GM21786 (cell line): ENCODE data around the gene NR2F1-AS1.

Experiments used
- ATAC-seq: cut with Tn5 transposase; IDR thresholded peaks from one replicate; pipeline ENCODE4 v1.9.1; 2021; ENCODE audit not compliant: unreplicated experiment

Gene NR2F1-AS1

GRCh38 chr5:93430673-93431199 lies 150.3 kb downstream of the NR2F1-AS1 start:
- ATAC-seq: no peak

- no peak for ATAC-seq
These were observed 150.9 kb downstream of the NR2F1-AS1 start for GRCh38 chr5:93430118-93430517.

DNA sequence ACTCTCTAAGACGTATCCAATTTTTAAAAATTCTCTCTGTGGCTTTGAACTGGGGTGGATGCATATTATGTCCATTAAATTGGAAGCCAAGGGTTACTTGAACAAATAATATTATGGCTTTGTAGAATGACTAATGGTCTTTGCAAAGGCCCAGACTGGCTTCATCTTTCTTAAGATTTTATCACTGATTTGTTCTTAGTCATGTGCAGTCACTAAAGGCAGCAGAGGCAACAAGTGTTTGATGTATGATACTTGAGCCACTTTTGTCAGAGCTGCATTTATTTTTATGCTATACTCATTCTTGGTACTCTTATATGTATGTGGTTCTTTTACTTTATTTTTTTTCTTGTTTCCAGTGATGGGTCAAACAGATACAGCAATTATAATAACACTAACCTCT lies 152.2 kb downstream of the NR2F1-AS1 start:
- no peak for ATAC-seq

- ATAC-seq: no peak
These were observed 153.7 kb downstream of the NR2F1-AS1 start for GRCh38 chr5:93427316-93427715.

DNA sequence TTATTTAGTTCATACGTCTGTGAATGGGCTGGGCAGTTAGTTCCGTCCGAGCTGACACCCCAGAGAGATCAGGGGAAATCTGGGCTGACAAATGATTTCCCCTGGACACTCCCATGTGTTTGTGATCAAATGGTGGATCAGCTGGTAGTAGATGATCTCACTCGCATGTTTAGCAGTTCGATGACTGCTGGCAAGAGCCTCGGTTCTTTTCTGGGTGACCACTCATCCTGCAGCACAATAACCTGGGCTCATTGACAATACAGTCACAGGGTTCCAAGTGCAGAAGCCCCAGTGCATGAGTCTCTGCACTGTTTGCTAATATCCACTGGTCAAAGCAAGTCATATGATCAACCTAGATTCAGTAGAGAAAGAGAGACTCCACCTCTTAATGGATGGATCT lies 155.9 kb downstream of the NR2F1-AS1 start:
- ATAC-seq: no peak

- no peak for ATAC-seq
These were observed 157.7 kb downstream of the NR2F1-AS1 start for GRCh38 chr5:93423300-93423699.

DNA sequence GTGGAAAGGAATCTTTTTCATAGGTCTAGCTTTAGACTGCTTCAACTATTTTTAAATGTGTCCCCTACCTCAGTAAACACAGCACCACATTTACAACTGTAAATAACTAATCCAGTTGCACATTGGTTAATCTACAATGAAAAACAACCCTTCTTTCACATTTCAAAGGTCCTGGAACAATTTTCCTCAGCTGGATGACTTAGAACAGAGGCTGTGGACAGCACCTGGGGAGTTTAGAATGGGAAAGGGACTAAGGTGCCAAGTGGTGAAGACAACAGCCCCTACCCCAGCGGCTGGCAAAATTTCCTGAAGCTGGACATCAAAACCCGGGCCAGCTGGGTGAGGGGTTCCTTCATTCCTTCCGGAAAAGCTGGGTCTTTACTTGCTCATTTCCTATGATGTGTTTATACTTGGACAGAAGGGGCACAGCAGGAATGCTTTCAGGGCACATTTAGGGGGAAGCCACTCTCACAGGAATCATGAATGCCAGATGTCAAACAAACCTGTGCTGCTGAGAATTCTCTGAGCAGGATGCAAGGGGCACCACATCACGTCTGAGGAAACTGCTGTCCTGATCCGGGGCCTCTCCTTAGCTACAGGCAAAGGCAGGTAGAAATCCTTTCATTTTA lies 158.3 kb downstream of the NR2F1-AS1 start:
- ATAC-seq: no peak

DNA sequence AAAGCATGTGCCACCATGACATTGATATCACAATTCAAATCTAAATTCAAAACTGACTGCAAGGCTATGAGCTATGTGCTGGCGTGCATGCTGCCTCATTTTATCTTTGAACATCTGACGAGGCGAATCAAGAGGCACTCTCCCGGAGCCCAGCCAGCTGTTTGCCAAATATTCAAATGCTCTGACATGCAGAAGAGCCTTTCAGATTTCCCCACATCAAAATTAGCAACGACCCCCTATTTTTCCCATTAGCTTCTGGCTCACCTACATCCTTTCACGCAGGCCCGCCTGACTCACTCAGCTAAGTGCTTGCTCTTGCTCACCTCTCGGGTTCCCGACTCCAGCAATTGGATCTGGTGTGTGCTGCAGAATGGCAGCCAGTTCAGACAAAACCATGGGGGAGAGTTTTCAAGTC lies 159.0 kb downstream of the NR2F1-AS1 start:
- no peak for ATAC-seq

DNA sequence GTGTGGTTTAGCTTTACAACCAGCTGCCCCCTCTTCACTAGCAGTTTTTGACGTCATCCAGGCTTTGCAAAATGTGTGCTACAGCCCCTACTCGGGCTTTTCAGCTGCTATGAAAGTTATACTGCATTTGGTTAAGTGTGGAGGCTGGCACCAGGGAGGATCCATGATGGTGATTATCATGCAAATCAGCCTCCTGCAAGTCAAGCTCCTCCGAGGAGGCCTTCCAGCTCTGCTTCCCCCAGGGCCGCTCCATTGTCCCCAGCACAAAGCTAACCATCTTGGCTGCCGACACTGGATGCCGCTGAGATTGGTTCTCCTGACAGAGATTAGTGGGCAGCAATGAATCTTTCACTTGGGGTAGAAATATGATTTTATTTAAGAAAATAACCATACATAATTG lies 159.6 kb downstream of the NR2F1-AS1 start:
- ATAC-seq: no peak

GRCh38 chr5:93417490-93417889 lies 163.5 kb downstream of the NR2F1-AS1 start:
- no peak for ATAC-seq

GRCh38 chr5:93415819-93416218 lies 165.2 kb downstream of the NR2F1-AS1 start:
- ATAC-seq: no peak

DNA sequence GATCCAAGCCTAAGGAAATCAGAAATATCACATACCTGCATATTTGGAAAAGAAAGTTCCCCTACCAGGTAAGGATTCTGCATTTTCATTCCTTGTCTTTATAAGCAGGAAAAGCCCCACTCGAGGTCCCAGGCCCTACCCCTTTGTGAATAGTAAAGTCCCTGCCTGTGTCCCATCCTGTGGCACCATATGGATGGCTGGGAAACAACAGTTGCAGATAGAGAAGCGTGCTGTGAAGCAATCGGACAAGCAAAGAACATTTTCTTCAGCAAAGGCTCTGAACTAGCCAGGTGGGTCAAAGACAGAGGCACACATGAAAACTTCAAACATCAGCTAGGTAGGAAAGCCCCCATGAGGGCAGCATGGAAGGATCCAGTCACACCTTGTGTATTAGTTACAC lies 169.3 kb downstream of the NR2F1-AS1 start:
- no peak for ATAC-seq

- no peak for ATAC-seq
These were observed 171.3 kb downstream of the NR2F1-AS1 start for GRCh38 chr5:93409691-93410090.

DNA sequence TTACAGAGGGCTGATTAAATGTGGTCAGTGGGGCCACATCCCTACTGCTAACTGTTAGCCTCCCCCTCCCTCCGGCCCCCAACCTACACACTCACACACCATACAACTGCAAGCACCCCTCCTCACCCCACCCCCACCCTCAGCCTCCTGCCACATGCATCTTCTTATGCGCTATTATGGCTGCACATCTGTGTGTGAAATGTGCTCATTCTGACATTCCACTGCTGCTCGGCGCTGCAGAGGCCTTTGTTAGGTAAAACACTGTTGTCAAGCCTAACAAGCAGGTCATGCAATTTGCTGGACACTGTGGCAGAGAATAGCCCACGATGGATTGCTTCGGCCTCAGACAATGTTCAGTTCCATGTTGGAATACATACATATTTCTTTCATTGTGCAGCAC lies 173.6 kb downstream of the NR2F1-AS1 start:
- no peak for ATAC-seq

DNA sequence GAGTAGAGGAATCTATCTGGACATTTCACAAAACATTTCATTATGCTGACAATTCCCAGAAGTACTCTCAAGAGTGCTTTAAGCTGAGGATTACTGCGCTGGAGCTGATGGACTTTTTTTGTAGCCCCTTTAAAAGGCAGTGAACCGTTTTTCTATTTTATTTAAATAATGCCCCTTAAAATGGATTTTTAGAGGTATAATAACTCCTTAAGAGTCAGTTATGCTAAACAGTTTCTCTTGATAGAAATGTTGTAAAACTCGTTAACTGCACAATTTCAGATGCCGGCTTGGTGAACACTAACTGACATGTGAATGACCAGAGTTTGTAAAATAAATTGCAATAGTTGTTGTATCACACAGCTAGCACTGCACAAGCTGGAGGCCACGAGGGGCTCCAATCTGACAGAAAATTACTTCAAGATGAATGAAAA lies 174.0 kb downstream of the NR2F1-AS1 start:
- no peak for ATAC-seq

GRCh38 chr5:93404246-93404645 lies 176.8 kb downstream of the NR2F1-AS1 start:
- ATAC-seq: no peak

DNA sequence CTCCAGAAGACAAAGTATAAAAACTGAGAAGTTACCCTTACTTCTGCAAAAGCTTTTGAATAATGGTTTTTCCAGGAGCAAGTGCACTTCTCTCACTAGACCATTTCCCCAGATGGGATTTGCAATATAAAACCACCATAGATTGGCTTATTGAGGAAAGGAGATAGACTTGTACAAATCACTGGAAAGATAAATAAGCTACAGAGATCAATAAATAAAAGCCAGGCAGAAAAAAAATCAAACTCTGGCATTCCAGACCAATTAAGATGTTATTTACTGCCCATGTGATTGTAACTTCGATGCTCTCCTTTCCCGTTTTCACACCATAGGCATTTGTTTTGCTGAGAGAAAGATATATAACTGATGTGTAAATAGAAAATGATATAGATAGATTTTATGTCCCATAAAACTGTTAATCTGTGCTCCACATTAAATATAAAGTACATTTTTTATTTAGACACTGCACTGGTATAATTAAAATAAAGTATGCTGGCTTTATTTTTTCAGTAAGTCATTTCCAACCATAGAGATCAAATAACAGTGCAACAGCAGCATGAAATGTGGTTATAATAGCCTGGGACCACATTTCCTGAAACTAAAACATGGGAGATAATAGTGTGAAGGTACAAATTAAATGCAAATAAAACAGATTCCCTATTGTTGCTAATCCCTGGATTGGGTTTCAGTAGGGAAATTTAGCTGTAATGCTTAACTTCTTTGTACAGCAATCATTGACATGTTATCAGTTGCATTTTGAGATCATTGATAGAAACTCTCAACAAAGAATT lies 177.7 kb downstream of the NR2F1-AS1 start:
- ATAC-seq: no peak

- ATAC-seq: no peak
These were observed 178.6 kb downstream of the NR2F1-AS1 start for GRCh38 chr5:93402451-93402850.

DNA sequence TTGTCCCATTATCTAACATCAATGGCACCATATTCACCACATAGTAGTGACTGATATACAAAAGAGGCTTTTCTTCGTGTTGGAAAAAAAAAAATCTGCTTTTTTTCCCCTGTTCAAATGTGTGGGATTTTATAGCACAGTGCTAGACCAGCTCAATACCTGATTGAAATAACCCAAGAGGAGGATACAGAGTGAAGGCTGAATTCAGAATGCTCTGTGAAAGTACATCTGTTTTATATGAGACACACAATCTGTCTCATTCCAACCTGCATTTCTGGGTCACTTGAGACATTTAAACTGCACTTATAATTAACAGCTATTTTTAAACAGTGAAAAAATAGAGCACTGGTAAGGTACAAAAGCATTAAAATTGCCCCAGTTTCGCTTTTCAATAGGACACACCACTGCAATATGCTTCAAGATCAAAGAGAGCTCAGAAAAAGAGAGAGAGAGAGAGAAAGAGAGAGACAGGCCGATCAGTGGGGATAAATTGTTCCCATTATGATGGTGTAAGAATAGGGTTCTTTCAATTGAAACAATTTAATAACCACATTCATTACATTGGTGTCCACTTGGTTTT lies 179.3 kb downstream of the NR2F1-AS1 start:
- no peak for ATAC-seq

DNA sequence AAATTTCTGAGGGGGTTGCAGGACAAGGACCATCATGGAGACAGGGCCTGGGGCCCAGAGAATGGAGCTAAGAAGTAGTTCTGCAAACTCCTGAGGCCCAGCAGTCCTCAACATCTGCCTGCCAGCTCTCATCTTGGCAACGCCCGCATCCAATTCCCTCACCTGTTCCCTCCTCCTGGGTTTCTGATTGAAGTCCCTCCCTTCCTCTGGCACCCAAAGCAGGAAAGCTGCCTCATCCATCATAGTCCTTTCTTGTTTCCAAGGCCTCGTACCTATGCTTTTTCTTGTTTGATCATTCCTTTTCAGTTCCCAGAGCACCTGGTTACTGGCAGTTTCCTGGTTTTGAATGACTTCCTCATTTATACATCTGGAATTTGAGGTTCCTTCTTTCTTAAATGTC lies 181.3 kb downstream of the NR2F1-AS1 start:
- ATAC-seq: no peak

DNA sequence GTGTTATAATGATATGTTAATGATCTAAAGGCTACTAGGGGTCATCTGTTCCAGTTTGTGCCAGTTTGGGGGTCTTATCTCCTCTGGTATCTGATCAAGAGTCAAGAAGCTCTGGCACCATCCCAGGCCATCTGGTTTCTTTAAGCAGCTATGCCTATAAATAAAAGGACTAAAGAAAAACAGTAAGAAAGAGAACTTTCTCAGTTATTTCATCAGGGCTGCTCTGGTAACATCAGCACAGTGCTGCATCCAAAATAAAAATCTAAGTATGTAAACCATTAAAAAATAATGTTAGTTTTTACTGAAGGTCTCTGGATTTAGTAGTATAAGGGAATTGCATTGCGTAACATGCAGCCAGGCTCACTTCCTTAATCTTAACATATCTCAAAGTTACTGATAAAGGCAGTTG lies 185.0 kb downstream of the NR2F1-AS1 start:
- no peak for ATAC-seq

DNA sequence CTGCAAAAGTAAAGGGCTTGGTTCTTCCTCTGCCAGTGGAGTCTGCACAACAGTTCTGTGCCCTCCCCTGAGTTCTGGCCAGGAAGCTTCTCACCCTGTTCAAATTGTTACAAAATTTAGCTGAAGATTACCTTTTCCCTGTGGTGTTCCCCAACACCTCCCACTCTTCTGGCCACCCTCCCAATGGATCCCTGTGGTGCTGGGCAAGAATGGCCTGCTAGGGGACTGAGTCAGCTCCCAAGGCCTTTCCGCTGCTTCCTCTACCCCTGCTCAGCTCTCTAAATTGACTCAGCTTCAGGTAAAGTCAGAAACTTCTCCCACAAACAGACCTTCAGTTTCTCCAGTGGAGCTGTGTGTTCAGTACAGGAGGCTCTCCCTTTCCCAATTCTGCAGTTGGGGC lies 186.0 kb downstream of the NR2F1-AS1 start:
- ATAC-seq: no peak
